Liver (tissue), 9 donors: ENCODE results near the gene SIT1. TPM values are rescaled to one million over a fixed set of nuclear protein-coding genes. Genes with fewer than 3 reads are reported as not detected.

Experiments used
- DNase-seq: peaks from one replicate; pipeline ENCODE4 v3.0.0-alpha.2; 2017; ENCODE audit warnings: low spot score
- H3K27ac ChIP-seq, 2 donors: one replicate each; pipeline ENCODE4 v1.7.0; 2013; ENCODE audit warnings: inconsistent platforms in 2 of 2, low read length in 2 of 2, control low read depth in 1 of 2, low read depth in 1 of 2, mild to moderate bottlenecking in 1 of 2
- H3K27me3 ChIP-seq, 4 donors: one replicate each; pipeline versions ENCODE4 v1.6.1 to v1.7.0; 2013; ENCODE audit warnings: low read length in 3 of 4, inconsistent platforms in 1 of 4, mild to moderate bottlenecking in 1 of 4, moderate library complexity in 1 of 4; ENCODE audit not compliant: control insufficient read depth in 4 of 4, insufficient read depth in 4 of 4
- H3K36me3 ChIP-seq, 4 donors: one replicate each; pipeline versions ENCODE4 v1.6.1 to v1.7.0; 2013; ENCODE audit warnings: low read length in 3 of 4, mild to moderate bottlenecking in 3 of 4, low read depth in 1 of 4, moderate library complexity in 1 of 4; ENCODE audit not compliant: control insufficient read depth in 4 of 4, insufficient read depth in 3 of 4
- H3K4me1 ChIP-seq, 4 donors: one replicate each; pipeline versions ENCODE4 v1.6.1 to v1.7.0; 2013; ENCODE audit warnings: low read length in 3 of 4, mild to moderate bottlenecking in 3 of 4, moderate library complexity in 1 of 4; ENCODE audit not compliant: control insufficient read depth in 4 of 4, insufficient read depth in 4 of 4
- H3K4me3 ChIP-seq, 3 donors: one replicate each; pipeline versions ENCODE4 v1.6.1 to v1.7.0; 2013; ENCODE audit warnings: low read length in 3 of 3, control low read depth in 1 of 3, low read depth in 1 of 3, mild to moderate bottlenecking in 1 of 3
- H3K9ac ChIP-seq, 2 donors: one replicate each; pipeline ENCODE4 v1.7.0; 2013; ENCODE audit warnings: low read length in 2 of 2, mild to moderate bottlenecking in 2 of 2, moderate library complexity in 2 of 2, control low read depth in 1 of 2, low read depth in 1 of 2
- H3K9me3 ChIP-seq, 4 donors: one replicate each; pipeline versions ENCODE4 v1.6.1 to v1.7.0; 2013; ENCODE audit warnings: low read length in 3 of 4; ENCODE audit not compliant: control insufficient read depth in 4 of 4
- EGR1 ChIP-seq, 2 donors: IDR thresholded peaks; 2 replicates each; pipeline ENCODE4 v1.6.1; 2016 to 2018; ENCODE audit warnings: antibody characterized with exemption in 2 of 2, low read depth in 2 of 2
- FOXA1 ChIP-seq: IDR thresholded peaks from 2 replicates; pipeline ENCODE4 v1.6.1; 2016; ENCODE audit warnings: antibody characterized with exemption
- FOXA2 ChIP-seq: IDR thresholded peaks from 2 replicates; pipeline ENCODE4 v1.6.1; 2016; ENCODE audit warnings: antibody characterized with exemption
- GABPA ChIP-seq, 2 donors: IDR thresholded peaks in 1 of 2; conservative IDR thresholded peaks in 1 of 2; 2 replicates each; pipeline ENCODE4 v1.6.1; 2016; ENCODE audit warnings: antibody characterized with exemption in 2 of 2, mild to moderate bottlenecking in 1 of 2, moderate library complexity in 1 of 2
- HNF4A ChIP-seq, 2 donors: conservative IDR thresholded peaks; 2 replicates each; pipeline ENCODE4 v1.6.1; 2016; ENCODE audit warnings: antibody characterized with exemption in 2 of 2, mild to moderate bottlenecking in 2 of 2
- HNF4G ChIP-seq: IDR thresholded peaks from 2 replicates; pipeline ENCODE4 v1.6.1; 2016; ENCODE audit warnings: antibody characterized with exemption
- JUND ChIP-seq, 2 donors: IDR thresholded peaks; 2 replicates each; pipeline ENCODE4 v1.6.1; 2016; ENCODE audit warnings: antibody characterized with exemption in 2 of 2
- MAX ChIP-seq: IDR thresholded peaks from 2 replicates; pipeline ENCODE4 v1.6.1; 2016; ENCODE audit warnings: antibody characterized with exemption
- NR2F2 ChIP-seq: IDR thresholded peaks from 2 replicates; pipeline ENCODE4 v1.6.1; 2016; ENCODE audit warnings: antibody characterized with exemption
- RAD21 ChIP-seq, 2 donors: IDR thresholded peaks; 2 replicates each; pipeline ENCODE4 v1.6.1; 2016; ENCODE audit warnings: antibody characterized with exemption in 2 of 2, mild to moderate bottlenecking in 2 of 2
- REST ChIP-seq: IDR thresholded peaks from 2 replicates; pipeline ENCODE4 v1.6.1; 2016; ENCODE audit warnings: antibody characterized with exemption, mild to moderate bottlenecking
- RXRA ChIP-seq, 2 donors: IDR thresholded peaks; 2 replicates each; pipeline ENCODE4 v1.6.1; 2017 to 2018; ENCODE audit warnings: antibody characterized with exemption in 2 of 2, mild to moderate bottlenecking in 1 of 2
- SP1 ChIP-seq: IDR thresholded peaks from 2 replicates; pipeline ENCODE4 v1.6.1; 2018; ENCODE audit warnings: antibody characterized with exemption, mild to moderate bottlenecking
- TAF1 ChIP-seq: conservative IDR thresholded peaks from 2 replicates; pipeline ENCODE4 v1.6.1; 2016; ENCODE audit warnings: antibody characterized with exemption, mild to moderate bottlenecking
- YY1 ChIP-seq: IDR thresholded peaks from 2 replicates; pipeline ENCODE4 v1.6.1; 2016; ENCODE audit warnings: antibody characterized with exemption, mild to moderate bottlenecking
- WGBS: extraction: QIAGEN DNeasy Blood & Tissue Kit; methylation state at CpG from one replicate; pipeline ENCODE4 v1.1.7; 2013; 5-methylcytosine and 5-hydroxymethylcytosine counted together
- polyA plus RNA-seq, 2 donors: library from polyadenylated mRNA; stranded (reverse) in 1 of 2; unstranded in 1 of 2; fragments of 200-250 nt in 1 of 2; fragments of >200 nt in 1 of 2; fragmentation: Nextera tagmentation in 1 of 2; extraction: Ambion mirVana in 1 of 2; gene quantifications; one replicate each; pipeline versions ENCODE4 v1.2.1 to v1.2.3, GENCODE V29; 2013 to 2015
- total RNA-seq, 2 donors: library from RNA; depleted of rRNA; stranded (reverse); fragments of >200 nt; gene quantifications; one replicate each; pipeline ENCODE4 v1.2.3, GENCODE V29; 2014
- TF ChIP-seq, protein P1 (sequence below): IDR thresholded peaks from 2 replicates; pipeline ENCODE4 v1.6.1; 2016; ENCODE audit warnings: antibody characterized with exemption
- TF ChIP-seq, protein P2 (sequence below): fragments of 150-350 bp; IDR thresholded peaks from 2 replicates; pipeline ENCODE4 v1.5.1; 2017; ENCODE audit warnings: improper control_type of control experiment, low read depth, low read length; ENCODE audit not compliant: missing input control
- TF ChIP-seq, protein P3 (sequence below): IDR thresholded peaks from 2 replicates; pipeline ENCODE4 v1.6.1; 2016; ENCODE audit warnings: antibody characterized with exemption
- donor health status: healthy.
- donor health status: healthy.
- donor health status: healthy.
- donor health status: healthy.
- donor health status: healthy.

The SIT1 gene
- total and polyA plus RNA-seq, 4 donors = 0.17 to 1.1 (median 0.34) TPM

GRCh38 chr9:35691334-35691650, 40.6 kb upstream of the SIT1 start:
- Histone ChIP-seq H3K27me3 (no peaks in the 10 kb centered on the region), H3K4me1 (peaks cover 0 to 10% (median 5%) of the 10 kb centered on the region in 4 donors), H3K9ac (peak overlapping the region in 1 of 2 donors; percentile 47), H3K36me3 (peaks cover 0 to 4% (median 2%) of the 10 kb centered on the region in 4 donors), H3K4me3 (peak overlapping the region in 2 of 3 donors; percentile 77 to 85), H3K27ac (peak overlapping the region; percentile 77 to 81), H3K9me3 (no peaks in the 10 kb centered on the region)
- TF ChIP-seq MAX (no peak), FOXA2 (no peak), HNF4A (conservative IDR thresholded peaks at IDR 0.05) (no peak), YY1 (no peak), NR2F2 (no peak), EGR1 (IDR thresholded peaks at IDR 0.05; ENCODE audit: low read depth in 2 of 2) (no peak), HNF4G (no peak), RXRA (IDR thresholded peaks at IDR 0.05) (no peak), JUND (IDR thresholded peaks at IDR 0.05) (no peak), REST (no peak), SP1 (no peak), RAD21 (IDR thresholded peaks at IDR 0.05) (no peak), FOXA1 (no peak), TAF1 (no peak), GABPA (IDR thresholded peaks at IDR 0.05 in 1 of 2, conservative IDR thresholded peaks at IDR 0.05 in 1 of 2) (no peak)
- TF ChIP-seq, protein P1, sequence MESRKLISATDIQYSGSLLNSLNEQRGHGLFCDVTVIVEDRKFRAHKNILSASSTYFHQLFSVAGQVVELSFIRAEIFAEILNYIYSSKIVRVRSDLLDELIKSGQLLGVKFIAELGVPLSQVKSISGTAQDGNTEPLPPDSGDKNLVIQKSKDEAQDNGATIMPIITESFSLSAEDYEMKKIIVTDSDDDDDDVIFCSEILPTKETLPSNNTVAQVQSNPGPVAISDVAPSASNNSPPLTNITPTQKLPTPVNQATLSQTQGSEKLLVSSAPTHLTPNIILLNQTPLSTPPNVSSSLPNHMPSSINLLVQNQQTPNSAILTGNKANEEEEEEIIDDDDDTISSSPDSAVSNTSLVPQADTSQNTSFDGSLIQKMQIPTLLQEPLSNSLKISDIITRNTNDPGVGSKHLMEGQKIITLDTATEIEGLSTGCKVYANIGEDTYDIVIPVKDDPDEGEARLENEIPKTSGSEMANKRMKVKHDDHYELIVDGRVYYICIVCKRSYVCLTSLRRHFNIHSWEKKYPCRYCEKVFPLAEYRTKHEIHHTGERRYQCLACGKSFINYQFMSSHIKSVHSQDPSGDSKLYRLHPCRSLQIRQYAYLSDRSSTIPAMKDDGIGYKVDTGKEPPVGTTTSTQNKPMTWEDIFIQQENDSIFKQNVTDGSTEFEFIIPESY = no peak
- TF ChIP-seq, protein P2, sequence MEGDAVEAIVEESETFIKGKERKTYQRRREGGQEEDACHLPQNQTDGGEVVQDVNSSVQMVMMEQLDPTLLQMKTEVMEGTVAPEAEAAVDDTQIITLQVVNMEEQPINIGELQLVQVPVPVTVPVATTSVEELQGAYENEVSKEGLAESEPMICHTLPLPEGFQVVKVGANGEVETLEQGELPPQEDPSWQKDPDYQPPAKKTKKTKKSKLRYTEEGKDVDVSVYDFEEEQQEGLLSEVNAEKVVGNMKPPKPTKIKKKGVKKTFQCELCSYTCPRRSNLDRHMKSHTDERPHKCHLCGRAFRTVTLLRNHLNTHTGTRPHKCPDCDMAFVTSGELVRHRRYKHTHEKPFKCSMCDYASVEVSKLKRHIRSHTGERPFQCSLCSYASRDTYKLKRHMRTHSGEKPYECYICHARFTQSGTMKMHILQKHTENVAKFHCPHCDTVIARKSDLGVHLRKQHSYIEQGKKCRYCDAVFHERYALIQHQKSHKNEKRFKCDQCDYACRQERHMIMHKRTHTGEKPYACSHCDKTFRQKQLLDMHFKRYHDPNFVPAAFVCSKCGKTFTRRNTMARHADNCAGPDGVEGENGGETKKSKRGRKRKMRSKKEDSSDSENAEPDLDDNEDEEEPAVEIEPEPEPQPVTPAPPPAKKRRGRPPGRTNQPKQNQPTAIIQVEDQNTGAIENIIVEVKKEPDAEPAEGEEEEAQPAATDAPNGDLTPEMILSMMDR = no peak
- TF ChIP-seq, protein P3, sequence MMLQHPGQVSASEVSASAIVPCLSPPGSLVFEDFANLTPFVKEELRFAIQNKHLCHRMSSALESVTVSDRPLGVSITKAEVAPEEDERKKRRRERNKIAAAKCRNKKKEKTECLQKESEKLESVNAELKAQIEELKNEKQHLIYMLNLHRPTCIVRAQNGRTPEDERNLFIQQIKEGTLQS = no peak
- DNase-seq = no peak
- WGBS = 51% methylated on average over 10 of the region's 10 CpGs
